GM21717 (cell line): ENCODE data around the gene CES4A.
"Not testable (repeated sequence)": the region's sequence is repeated elsewhere in the genome, so short reads cannot be mapped to it uniquely, and the experiment has no call there.

ENCODE experiments used
- ATAC-seq: cut with Tn5 transposase; IDR thresholded peaks from one replicate; pipeline ENCODE4 v1.9.1; 2021; ENCODE audit warnings: mild to moderate bottlenecking, moderate library complexity; ENCODE audit not compliant: unreplicated experiment

Gene CES4A

GRCh38 chr16:66983033-66983432 lies 5.4 kb upstream of the CES4A start:
- ATAC-seq: no peak

GRCh38 chr16:66984892-66985311 lies 3.5 kb upstream of the CES4A start:
- ATAC-seq: no peak

GRCh38 chr16:66986559-66986958 lies 1.8 kb upstream of the CES4A start:
- no peak for ATAC-seq

- ATAC-seq: no peak
These were observed 3.2 kb downstream of the CES4A start for GRCh38 chr16:66991545-66992077.

GRCh38 chr16:66993558-66993957 lies 5.2 kb downstream of the CES4A start:
- ATAC-seq: not testable (repeated sequence)

GRCh38 chr16:66996324-66996982 lies 8.1 kb downstream of the CES4A start:
- no peak for ATAC-seq

- ATAC-seq: no peak
These were observed 8.6 kb downstream of the CES4A start for GRCh38 chr16:66996983-66997358.

GRCh38 chr16:67000384-67001351 lies 12.3 kb downstream of the CES4A start:
- ATAC-seq: no peak

GRCh38 chr16:67001726-67002125 lies 13.3 kb downstream of the CES4A start:
- no peak for ATAC-seq

GRCh38 chr16:67006930-67007658 lies 18.7 kb downstream of the CES4A start:
- no peak for ATAC-seq

- ATAC-seq: no peak
These were observed 20.8 kb downstream of the CES4A start for GRCh38 chr16:67009158-67009557.

GRCh38 chr16:67011274-67011673 lies 22.9 kb downstream of the CES4A start:
- no peak for ATAC-seq

GRCh38 chr16:67013233-67013822 lies 24.9 kb downstream of the CES4A start:
- no peak for ATAC-seq

- no peak for ATAC-seq
These were observed 25.6 kb downstream of the CES4A start for GRCh38 chr16:67013823-67014633.

GRCh38 chr16:67014634-67015312 lies 26.4 kb downstream of the CES4A start:
- no peak for ATAC-seq

GRCh38 chr16:67015313-67015731 lies 26.9 kb downstream of the CES4A start:
- ATAC-seq: no peak

GRCh38 chr16:67016143-67016542 lies 27.8 kb downstream of the CES4A start:
- no peak for ATAC-seq

GRCh38 chr16:67016681-67017420 lies 28.5 kb downstream of the CES4A start:
- ATAC-seq: no peak

- ATAC-seq: no peak
These were observed 29.0 kb downstream of the CES4A start for GRCh38 chr16:67017421-67017750.
